ENCODE data around the gene CES1.
"Not testable (repeated sequence)": the region's sequence is repeated elsewhere in the genome, so short reads cannot be mapped to it uniquely, and the experiment has no call there.

Gene CES1

GRCh38 chr16:55830658-55831294 is 2.1 kb downstream of the CES1 start:
- no peak for DNase-seq

- DNase-seq: not testable (repeated sequence)
These were observed 3.7 kb downstream of the CES1 start for GRCh38 chr16:55829232-55829631.

GRCh38 chr16:55828680-55829079 is 4.2 kb downstream of the CES1 start:
- no peak for DNase-seq

GRCh38 chr16:55825115-55825728 is 7.7 kb downstream of the CES1 start:
- no peak for DNase-seq

- DNase-seq: no peak
These were observed 8.4 kb downstream of the CES1 start for GRCh38 chr16:55824473-55825000.

- DNase-seq: no peak
These were observed 10.6 kb downstream of the CES1 start for GRCh38 chr16:55822280-55822810.

- DNase-seq: no peak
These were observed 11.7 kb downstream of the CES1 start for GRCh38 chr16:55821210-55821609.

GRCh38 chr16:55820615-55821014 is 12.3 kb downstream of the CES1 start:
- no peak for DNase-seq

GRCh38 chr16:55817236-55817912 is 15.5 kb downstream of the CES1 start:
- no peak for DNase-seq

GRCh38 chr16:55816222-55816621 is 16.7 kb downstream of the CES1 start:
- DNase-seq: not testable (repeated sequence)

- no peak for DNase-seq
These were observed 17.6 kb downstream of the CES1 start for GRCh38 chr16:55815320-55815719.

- not testable (repeated sequence) for DNase-seq
These were observed 18.7 kb downstream of the CES1 start for GRCh38 chr16:55814174-55814573.

GRCh38 chr16:55813730-55814129 is 19.2 kb downstream of the CES1 start:
- DNase-seq: not testable (repeated sequence)

GRCh38 chr16:55812951-55813350 is 19.9 kb downstream of the CES1 start:
- no peak for DNase-seq

- no peak for DNase-seq
These were observed 21.1 kb downstream of the CES1 start for GRCh38 chr16:55811811-55812210.

GRCh38 chr16:55810451-55810961 is 22.4 kb downstream of the CES1 start:
- DNase-seq: no peak

- no peak for DNase-seq
These were observed 23.0 kb downstream of the CES1 start for GRCh38 chr16:55809851-55810250.

- no peak for DNase-seq
These were observed 23.5 kb downstream of the CES1 start for GRCh38 chr16:55809386-55809785.

GRCh38 chr16:55808286-55808685 is 24.6 kb downstream of the CES1 start:
- DNase-seq: not testable (repeated sequence)

GRCh38 chr16:55805104-55805503 is 27.8 kb downstream of the CES1 start:
- not testable (repeated sequence) for DNase-seq

- DNase-seq: not testable (repeated sequence)
These were observed 29.2 kb downstream of the CES1 start for GRCh38 chr16:55803681-55804080.

GRCh38 chr16:55792934-55793374 is 39.9 kb downstream of the CES1 start:
- not testable (repeated sequence) for DNase-seq

- not testable (repeated sequence) for DNase-seq
These were observed 41.4 kb downstream of the CES1 start for GRCh38 chr16:55791512-55791911.
